ENCODE data around the gene DMKN.

- TF ChIP-seq, protein P1, sequence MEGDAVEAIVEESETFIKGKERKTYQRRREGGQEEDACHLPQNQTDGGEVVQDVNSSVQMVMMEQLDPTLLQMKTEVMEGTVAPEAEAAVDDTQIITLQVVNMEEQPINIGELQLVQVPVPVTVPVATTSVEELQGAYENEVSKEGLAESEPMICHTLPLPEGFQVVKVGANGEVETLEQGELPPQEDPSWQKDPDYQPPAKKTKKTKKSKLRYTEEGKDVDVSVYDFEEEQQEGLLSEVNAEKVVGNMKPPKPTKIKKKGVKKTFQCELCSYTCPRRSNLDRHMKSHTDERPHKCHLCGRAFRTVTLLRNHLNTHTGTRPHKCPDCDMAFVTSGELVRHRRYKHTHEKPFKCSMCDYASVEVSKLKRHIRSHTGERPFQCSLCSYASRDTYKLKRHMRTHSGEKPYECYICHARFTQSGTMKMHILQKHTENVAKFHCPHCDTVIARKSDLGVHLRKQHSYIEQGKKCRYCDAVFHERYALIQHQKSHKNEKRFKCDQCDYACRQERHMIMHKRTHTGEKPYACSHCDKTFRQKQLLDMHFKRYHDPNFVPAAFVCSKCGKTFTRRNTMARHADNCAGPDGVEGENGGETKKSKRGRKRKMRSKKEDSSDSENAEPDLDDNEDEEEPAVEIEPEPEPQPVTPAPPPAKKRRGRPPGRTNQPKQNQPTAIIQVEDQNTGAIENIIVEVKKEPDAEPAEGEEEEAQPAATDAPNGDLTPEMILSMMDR (IDR thresholded peaks at IDR 0.05) = no peak
- no peak for TF ChIP-seq SIN3A (IDR thresholded peaks at IDR 0.05; ENCODE audit: borderline replicate concordance, insufficient read depth, low read depth, low read length)
- no peak for TF ChIP-seq POLR2AphosphoS5 (IDR thresholded peaks at IDR 0.05; ENCODE audit: low read depth, low read length)
- no peak for TF ChIP-seq REST (IDR thresholded peaks at IDR 0.05; ENCODE audit: insufficient read depth in 1 of 2, low read depth in 2 of 2, low read length in 1 of 2)
- TF ChIP-seq TCF7L2 (IDR thresholded peaks at IDR 0.05; ENCODE audit: low read depth, low read length) = no peak
Measured at GRCh38 chr19:35508129-35508528, 5.3 kb downstream of the DMKN start.

Data from Panc1 (cell line).